Activated naive CD4-positive, alpha-beta T cell treated with anti-CD3 and anti-CD28 coated beads for 36 hours (primary cell): ENCODE data around the gene TJP3. TPM values are rescaled to one million over a fixed set of nuclear protein-coding genes. Genes with fewer than 3 reads are reported as not detected.

ENCODE experiments used
- CTCF ChIA-PET: fragments of 350-600 bp; sonication (Branson Sonifier 250); formaldehyde crosslinking; loops from one replicate; lab custom pipeline; 2021; ENCODE audit warnings: antibody characterized with exemption; lab: Charles Lee
- DNase-seq: peaks from one replicate; pipeline ENCODE4 v3.0.0-alpha.2; 2020
- H3K27ac Mint-ChIP-seq: one replicate; pipeline ENCODE4 v1.8.0; 2021; ENCODE audit warnings: mild to moderate bottlenecking, mixed read lengths
- H3K27me3 Mint-ChIP-seq: one replicate; pipeline ENCODE4 v1.8.0; 2021; ENCODE audit warnings: low read depth, mixed read lengths
- H3K36me3 Mint-ChIP-seq: one replicate; pipeline ENCODE4 v1.8.0; 2021; ENCODE audit warnings: low read depth, mixed read lengths
- H3K4me1 Mint-ChIP-seq: one replicate; pipeline ENCODE4 v1.8.0; 2021; ENCODE audit warnings: low read depth, mixed read lengths
- H3K4me3 Mint-ChIP-seq: one replicate; pipeline ENCODE4 v1.8.0; 2021; ENCODE audit warnings: mild to moderate bottlenecking, moderate library complexity, mixed read lengths
- H3K9me3 Mint-ChIP-seq: one replicate; pipeline ENCODE4 v1.8.0; 2021; ENCODE audit warnings: mixed read lengths
- intact Hi-C: fragments of 100-400 bp; cut with micrococcal nuclease; formaldehyde crosslinking; loops from one replicate; pipeline ENCODE4 v1.15.1; 2023
- total RNA-seq, 2 experiments: library from RNA; stranded (reverse); gene quantifications; one replicate each; pipeline ENCODE4 v1.2.3, GENCODE V29; 2021

The TJP3 gene
- total RNA-seq, 2 experiments from 2014 or later: 0.93 to 1.6 TPM

DNA sequence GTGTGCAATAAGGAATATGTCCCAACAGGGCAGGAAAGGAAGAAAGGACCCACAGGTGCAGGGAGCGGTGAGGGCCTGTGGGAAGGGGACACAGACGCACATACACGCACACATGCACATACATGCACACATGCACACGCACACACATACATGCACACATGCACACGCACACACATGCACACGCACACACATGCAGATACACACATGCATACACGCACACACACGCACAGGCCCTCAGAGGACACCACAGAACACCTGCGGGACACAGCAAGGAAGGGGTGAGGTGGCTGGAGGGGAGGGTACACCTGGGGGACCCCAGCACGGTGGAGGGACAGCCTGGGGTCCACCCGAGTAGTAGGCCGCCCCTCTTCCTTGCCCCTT, 20.8 kb upstream of the TJP3 start:
- Mint-ChIP-seq H3K4me3 (peak overlapping the region; percentile 59), H3K9me3 (peaks cover 9% of the 10 kb centered on the region), H3K36me3 (peaks cover 21% of the 10 kb centered on the region), H3K27me3 (no peaks in the 10 kb centered on the region), H3K27ac (peak overlapping the region; percentile 63), H3K4me1 (peaks cover 49% of the 10 kb centered on the region)
- intact Hi-C loops: loop anchor here (1.0 kb wide), 1 partner anchor 12 kb away; no protein-coding TSS in a partner anchor
- DNase-seq: no peak
- CTCF ChIA-PET: interaction anchor here (0.7 to 1.5 kb wide), 5 partner anchors 10 to 22 kb away, joined by 3 read pairs; partner anchors contain the start of gene PIP5K1C

DNA sequence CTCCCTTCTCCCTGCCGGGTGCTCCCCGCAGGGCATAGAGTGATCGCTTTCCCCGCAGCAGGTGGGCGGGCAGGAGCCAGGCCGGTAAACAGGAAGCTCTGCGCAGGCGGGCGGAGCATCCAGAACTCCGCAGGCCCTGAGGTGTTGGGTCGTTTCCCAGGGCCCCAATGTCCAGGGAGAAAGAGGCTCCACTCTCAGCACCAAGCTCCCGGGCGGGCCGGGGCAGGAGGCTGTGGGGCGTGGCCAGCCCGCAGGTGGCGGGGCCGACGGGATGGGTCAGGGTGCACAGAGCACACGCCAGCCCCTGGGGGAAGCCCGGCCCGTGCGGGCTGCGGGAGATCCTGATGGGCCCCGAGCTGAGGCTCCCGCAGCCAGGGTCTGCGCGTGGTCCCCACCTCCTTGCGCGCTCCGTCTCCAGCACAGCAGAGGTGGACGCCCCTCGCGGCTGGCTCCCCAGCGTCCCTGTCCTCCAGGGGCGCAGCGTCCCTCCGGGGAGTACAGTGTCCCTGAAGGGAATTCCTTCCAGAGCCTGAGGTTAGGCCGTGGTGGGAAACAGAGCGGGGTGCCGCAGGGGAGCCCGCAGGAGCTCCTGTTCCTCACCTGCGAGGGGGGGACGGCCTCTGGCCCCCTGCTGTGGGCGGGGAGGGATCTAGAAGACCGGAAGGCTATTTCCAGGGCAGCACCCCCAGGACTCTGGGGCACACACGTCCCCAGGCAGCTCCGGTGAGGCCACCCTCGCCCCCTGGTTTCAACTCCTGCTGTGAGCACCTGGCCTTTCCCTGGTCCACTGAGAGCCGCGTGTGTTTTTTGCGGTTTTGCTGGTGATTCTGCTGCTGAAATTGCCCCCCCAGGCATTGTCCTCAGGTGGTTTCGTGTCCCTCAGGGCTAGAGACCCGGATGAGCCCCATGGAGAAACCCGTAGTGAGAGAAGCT, 20.1 kb upstream of the TJP3 start:
- peaks cover 54% of the 10 kb centered on the region for H3K4me1 Mint-ChIP-seq
- intact Hi-C loops: loop anchor here (1.0 kb wide), 1 partner anchor 11 kb away; no protein-coding TSS in a partner anchor
- no peaks in the 10 kb centered on the region for H3K27me3 Mint-ChIP-seq
- H3K4me3 Mint-ChIP-seq: peak overlapping the region; percentile 59
- CTCF ChIA-PET: interaction anchor here (0.7 to 1.5 kb wide), 6 partner anchors 9 to 21 kb away, joined by 3 read pairs; partner anchors contain the start of gene PIP5K1C
- peaks cover 21% of the 10 kb centered on the region for H3K36me3 Mint-ChIP-seq
- peak overlapping the region; percentile 71 for H3K27ac Mint-ChIP-seq
- H3K9me3 Mint-ChIP-seq: peaks cover 9% of the 10 kb centered on the region
- peak; percentile 66 for DNase-seq

DNA sequence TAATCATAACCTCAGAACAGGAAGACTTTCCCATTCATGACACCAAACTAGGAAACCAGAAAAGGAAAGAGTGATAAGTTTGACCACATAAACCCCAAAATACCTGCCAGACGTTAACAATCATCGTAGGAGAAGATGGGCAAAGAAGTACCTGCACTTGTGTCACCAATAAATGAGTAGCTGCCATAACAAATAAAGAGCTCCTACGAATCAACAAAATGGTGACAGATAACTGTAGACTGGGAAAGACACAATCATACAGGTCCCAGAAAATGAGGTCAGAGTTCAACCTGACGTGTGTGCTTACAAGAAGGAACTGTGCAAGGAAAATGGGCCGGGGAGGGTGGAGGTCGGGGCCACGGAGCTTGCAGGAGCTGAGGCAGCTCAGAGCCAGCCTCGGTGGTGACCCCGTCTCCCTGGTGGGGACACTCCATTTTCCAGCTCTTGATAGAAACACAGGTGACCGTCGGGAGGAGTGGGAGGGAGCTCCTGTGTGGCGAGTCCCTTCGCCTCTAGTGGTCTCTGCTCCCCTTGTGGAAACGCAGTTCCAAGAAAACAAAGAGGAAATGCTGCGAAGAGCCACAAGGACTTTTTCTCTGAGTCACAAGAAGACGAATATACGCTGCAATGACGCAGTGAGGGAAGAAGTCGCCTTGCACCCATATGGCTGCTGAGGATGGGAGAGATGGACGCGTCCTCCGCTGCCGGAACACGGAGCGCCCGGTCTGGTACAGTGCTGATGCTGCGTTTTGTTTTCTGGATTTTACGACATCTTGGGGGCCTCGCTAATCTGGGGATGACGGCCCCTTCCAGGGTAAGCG, 17.4 kb upstream of the TJP3 start:
- Mint-ChIP-seq H3K36me3 (peaks cover 7% of the 10 kb centered on the region), H3K9me3 (peaks cover 2% of the 10 kb centered on the region), H3K27ac (peak overlapping the region; percentile 54), H3K4me1 (peaks cover 46% of the 10 kb centered on the region), H3K27me3 (no peaks in the 10 kb centered on the region), H3K4me3 (no peak overlapping the region)
- intact Hi-C loops: no loop called here
- CTCF ChIA-PET: interaction anchor here (0.6 to 3.0 kb wide), 9 partner anchors 9 to 1118 kb away, joined by 3 to 14 read pairs (median 4); partner anchors contain the start of gene PIP5K1C
- DNase-seq: peak; percentile 34

DNA sequence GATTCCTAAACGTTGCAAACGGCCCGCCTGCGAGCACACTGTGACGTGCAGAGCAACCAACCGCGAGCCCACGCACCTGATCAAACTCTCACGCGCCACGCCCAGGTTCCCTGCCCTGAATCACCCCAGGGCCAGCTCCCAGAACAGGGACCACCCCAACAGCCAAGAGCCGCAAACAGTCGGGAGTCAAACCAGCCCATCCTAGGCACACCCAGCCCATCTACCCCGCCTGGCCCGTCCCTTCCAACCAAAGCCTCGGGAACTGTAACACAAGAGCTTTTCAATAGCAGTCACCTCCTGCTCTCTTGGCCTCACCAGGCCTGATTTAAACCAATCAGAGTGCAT, 16.8 kb upstream of the TJP3 start:
- peaks cover 46% of the 10 kb centered on the region for H3K4me1 Mint-ChIP-seq
- no peak overlapping the region for H3K4me3 Mint-ChIP-seq
- CTCF ChIA-PET: interaction anchor here (0.6 to 3.0 kb wide), 6 partner anchors 9 to 133 kb away, joined by 3 to 14 read pairs (median 6); partner anchors contain the start of genes CACTIN and PIP5K1C
- H3K9me3 Mint-ChIP-seq: peaks cover 2% of the 10 kb centered on the region
- no peak for DNase-seq
- intact Hi-C loops: no loop called here
- H3K27ac Mint-ChIP-seq: no peak overlapping the region
- peaks cover 7% of the 10 kb centered on the region for H3K36me3 Mint-ChIP-seq
- no peaks in the 10 kb centered on the region for H3K27me3 Mint-ChIP-seq

DNA sequence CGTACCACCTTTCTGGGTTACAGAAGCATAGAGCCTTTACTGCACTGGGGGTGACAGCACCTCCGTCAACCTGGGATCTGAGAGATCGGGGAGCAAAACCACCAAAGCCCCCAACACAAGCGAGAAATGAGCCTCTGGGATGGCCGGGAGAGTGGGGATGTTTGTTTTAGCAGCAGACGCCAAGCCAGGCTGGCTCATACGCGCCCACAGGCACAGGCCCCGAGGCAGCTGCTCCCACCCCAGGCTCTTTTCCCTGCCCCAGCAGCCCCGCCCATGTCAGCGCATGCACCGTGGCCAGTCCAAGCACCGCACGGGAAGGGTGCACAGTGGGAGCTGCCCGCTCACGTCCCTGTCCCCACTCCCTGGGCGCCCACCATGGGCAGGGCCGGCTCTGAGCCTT, 16.5 kb upstream of the TJP3 start:
- CTCF ChIA-PET: interaction anchor here (0.7 to 3.0 kb wide), 7 partner anchors 8 to 136 kb away, joined by 4 to 14 read pairs (median 5); partner anchors contain the start of genes CACTIN and PIP5K1C
- Mint-ChIP-seq H3K27me3 (no peaks in the 10 kb centered on the region), H3K4me1 (peaks cover 46% of the 10 kb centered on the region), H3K9me3 (peaks cover 2% of the 10 kb centered on the region), H3K36me3 (peaks cover 7% of the 10 kb centered on the region), H3K4me3 (no peak overlapping the region), H3K27ac (no peak overlapping the region)
- DNase-seq: no peak
- intact Hi-C loops: loop anchor here (1.0 kb wide), 1 partner anchor 9 kb away; the partner anchor contains the start of gene PIP5K1C

DNA sequence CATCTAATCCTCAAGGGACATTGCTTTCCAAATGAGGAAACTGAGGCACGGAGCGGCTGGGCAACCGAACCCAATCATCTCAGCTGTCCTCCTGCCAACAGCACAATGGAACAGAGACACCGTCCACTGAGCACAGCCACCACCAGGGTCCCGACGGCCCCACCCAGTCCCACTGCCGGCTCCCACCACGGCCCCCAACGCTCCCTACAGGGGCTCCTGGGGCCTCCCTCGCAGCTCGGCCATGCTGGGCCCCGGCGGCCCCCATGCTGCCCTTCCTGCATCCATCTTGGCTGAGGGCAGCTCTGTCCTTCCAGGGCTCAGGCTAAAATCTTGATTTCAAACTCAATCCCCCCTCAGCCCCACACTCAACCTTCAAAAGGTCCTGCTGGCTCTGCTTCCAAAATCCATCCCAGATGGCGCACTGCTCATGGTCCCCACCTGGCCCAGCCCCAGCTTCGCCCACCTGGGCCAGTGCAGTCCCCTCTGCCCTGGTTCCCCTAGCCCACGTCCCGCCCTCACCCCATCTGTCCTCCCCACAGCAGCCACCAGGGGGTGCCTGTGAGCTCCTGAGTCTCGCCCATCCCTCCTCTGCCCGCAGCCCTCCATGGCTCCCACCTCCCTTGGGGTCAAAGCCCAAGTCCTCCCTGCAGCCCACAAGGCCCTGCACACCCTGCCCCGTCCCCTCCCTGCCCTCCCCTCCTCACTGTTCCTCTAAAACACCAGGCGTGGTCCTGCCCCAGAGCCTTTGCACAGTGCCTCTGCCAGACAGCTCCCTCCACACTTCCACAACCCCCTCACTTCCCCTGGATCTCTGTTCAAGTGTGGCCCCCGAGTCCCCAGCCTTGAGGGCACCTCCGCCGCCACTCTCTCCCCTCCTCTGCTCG, 15.8 kb upstream of the TJP3 start:
- DNase-seq: peak; percentile 59
- Mint-ChIP-seq H3K4me1 (peaks cover 43% of the 10 kb centered on the region), H3K9me3 (peaks cover 2% of the 10 kb centered on the region), H3K4me3 (no peak overlapping the region), H3K36me3 (peaks cover 7% of the 10 kb centered on the region), H3K27ac (no peak overlapping the region), H3K27me3 (no peaks in the 10 kb centered on the region)
- intact Hi-C loops: loop anchor here (1.0 kb wide), 1 partner anchor 8 kb away; the partner anchor contains the start of gene PIP5K1C
- CTCF ChIA-PET: interaction anchor here (0.7 to 3.0 kb wide), 7 partner anchors 8 to 137 kb away, joined by 3 to 14 read pairs (median 4); partner anchors contain the start of genes CACTIN and PIP5K1C

DNA sequence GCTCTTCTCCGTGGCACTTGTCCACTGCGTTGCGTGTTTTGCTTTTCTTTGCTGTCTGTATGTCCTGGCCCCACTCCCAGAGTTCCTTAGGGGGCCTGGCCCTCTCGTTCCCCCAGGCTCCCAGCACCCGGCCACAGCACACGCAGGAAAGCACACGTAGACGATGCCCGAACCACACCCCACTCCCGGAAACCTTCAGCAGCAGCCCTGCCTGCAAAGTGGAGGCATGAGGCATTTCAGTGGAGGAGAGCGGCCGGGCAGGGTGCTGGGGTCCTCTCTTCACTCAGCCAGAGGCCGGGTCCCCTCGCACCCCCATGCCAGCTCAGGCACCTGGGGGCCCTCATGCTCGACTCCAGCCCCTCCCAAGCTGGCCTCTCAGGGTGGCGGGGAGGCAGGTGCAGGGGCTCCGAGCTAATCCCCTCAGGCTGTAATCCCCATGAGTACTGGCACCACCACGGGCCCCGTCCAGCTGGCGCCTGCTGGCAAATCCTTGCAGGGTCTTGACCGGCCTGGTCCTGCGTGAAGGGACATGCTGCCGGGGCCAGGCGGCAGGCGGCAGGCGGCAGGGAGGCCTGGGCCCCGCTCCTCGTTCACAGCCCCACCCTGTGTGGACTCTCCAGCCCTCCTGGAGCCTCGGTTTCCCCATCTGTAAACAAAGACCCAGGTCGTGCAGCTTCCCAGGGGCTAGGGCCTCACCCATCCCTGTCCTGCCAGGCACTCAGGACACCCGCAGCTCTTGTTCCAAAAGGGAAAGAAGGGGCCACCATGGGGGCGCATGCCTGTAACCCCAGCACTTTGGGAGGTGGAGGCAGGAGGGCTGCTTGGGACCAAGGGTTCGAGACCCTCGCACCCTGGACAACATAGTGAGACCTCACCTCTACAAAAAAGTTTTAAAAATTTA, 14.9 kb upstream of the TJP3 start:
- no peak overlapping the region for H3K4me3 Mint-ChIP-seq
- peaks cover 7% of the 10 kb centered on the region for H3K36me3 Mint-ChIP-seq
- H3K27ac Mint-ChIP-seq: no peak overlapping the region
- H3K9me3 Mint-ChIP-seq: peaks cover 2% of the 10 kb centered on the region
- CTCF ChIA-PET: interaction anchor here (0.7 to 1.5 kb wide), 3 partner anchors 27 to 66 kb away, joined by 3 to 5 read pairs (median 4); partner anchors contain the start of gene CACTIN
- H3K27me3 Mint-ChIP-seq: no peaks in the 10 kb centered on the region
- peaks cover 42% of the 10 kb centered on the region for H3K4me1 Mint-ChIP-seq
- intact Hi-C loops: no loop called here
- DNase-seq: no peak

DNA sequence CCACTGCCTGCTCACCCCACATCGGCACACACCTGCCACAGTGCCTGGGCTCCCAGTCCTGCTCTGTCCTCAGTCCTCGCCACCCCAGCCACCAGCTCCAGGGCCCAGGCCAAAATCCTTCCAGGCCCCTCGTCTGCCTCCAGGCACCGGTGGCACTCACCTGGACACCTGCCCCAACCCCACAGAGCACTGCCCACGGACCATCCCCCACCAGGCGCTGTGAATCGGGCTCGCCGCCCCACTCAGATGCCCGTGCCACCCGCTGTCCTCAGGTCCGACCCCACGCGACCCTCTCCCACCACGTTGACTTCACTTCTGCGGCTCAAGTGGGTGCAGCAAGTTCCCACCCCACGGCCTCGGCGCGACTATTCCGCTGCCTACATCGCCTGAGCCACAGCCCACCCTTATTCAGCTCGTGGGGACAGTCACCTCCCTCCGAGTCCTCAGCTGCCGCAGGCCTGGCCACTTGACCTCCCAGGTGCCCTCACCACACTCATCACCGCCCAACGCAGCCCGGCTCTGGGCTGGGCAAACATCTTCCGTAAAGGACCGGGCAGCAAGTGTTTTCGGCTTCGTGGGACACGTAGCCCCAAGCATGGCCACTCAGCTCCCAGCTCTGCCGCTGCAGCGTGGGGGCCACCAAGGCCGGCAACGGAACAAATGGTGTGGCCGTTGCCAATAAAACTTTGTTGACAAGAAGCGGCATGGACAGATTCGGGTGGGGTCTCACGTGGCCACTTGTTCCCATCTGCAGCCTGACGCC, 13.6 kb upstream of the TJP3 start:
- intact Hi-C loops: no loop called here
- CTCF ChIA-PET: interaction anchor here (1.0 kb wide), 1 partner anchor 15 kb away, joined by 3 read pairs; no protein-coding TSS in a partner anchor
- no peaks in the 10 kb centered on the region for H3K27me3 Mint-ChIP-seq
- peaks cover 4% of the 10 kb centered on the region for H3K36me3 Mint-ChIP-seq
- no peak overlapping the region for H3K27ac Mint-ChIP-seq
- H3K9me3 Mint-ChIP-seq: peaks cover 2% of the 10 kb centered on the region
- peaks cover 46% of the 10 kb centered on the region for H3K4me1 Mint-ChIP-seq
- no peak overlapping the region for H3K4me3 Mint-ChIP-seq
- no peak for DNase-seq

DNA sequence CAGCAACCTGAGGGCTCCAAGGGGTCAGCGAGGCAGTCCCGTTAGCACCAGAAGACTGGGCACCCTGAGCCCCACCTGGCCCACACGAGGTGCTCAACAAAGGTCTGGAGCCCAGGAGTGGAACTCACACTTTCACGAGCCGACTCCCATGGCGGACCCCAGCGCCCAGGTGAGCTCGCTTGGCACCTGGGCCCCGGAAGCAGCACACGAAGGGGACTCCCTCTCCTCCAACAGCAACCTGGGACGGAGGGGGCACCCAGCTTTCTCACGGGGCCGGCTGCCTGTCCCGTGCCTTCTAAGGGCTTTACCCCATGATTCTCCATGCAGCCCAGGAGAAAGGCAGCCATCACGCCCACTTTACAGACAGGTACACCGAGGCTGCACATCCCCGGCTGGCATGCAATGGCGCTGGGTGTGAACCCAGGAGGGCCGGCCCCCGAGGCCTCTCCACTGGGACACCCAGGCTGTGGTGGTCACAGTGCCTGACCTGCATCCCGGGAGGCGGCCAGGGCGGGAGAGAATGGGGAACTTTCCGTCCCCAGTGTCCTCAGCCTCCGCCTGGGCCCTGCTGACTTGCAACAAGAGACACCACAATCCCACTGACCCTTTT, 13.0 kb upstream of the TJP3 start:
- no peak for DNase-seq
- CTCF ChIA-PET: interaction anchor here (0.7 to 1.2 kb wide), 3 partner anchors 9 to 48 kb away, joined by 3 to 4 read pairs (median 3); no protein-coding TSS in a partner anchor
- Mint-ChIP-seq H3K9me3 (no peaks in the 10 kb centered on the region), H3K27ac (no peak overlapping the region), H3K27me3 (no peaks in the 10 kb centered on the region), H3K4me1 (peaks cover 40% of the 10 kb centered on the region), H3K36me3 (no peaks in the 10 kb centered on the region), H3K4me3 (no peak overlapping the region)
- intact Hi-C loops: no loop called here
